Sciatic nerve (tissue), 2 donors: ENCODE results near the gene CAMSAP1. TPM values are rescaled to one million over a fixed set of nuclear protein-coding genes. Genes with fewer than 3 reads are reported as not detected.

Source experiments
- ATAC-seq: fragments of 200-7000 bp; cut with Tn5 transposase; one replicate; pipeline ENCODE4 v1.9.1; 2020; ENCODE audit warnings: mild to moderate bottlenecking, moderate library complexity
- DNase-seq: peaks from one replicate; pipeline ENCODE4 v3.0.0-alpha.2; 2020; ENCODE audit warnings: low spot score
- intact Hi-C: fragments of 100-400 bp; cut with DNase I; formaldehyde crosslinking; loops from one replicate; pipeline ENCODE4 v1.14.2; 2022
- total RNA-seq: library from RNA; stranded (reverse); fragmentation: NEBNext Ultra II Directional; extraction: Animal tissue kit (Norgen Biotek cat#: 25700); gene quantifications from one replicate; pipeline ENCODE4 v1.2.1, GENCODE V29; 2021
- donor health status: DM: no; HTN: no; CAD: no.
- donor health status: DM: no; HTN: no; CAD: no.

The CAMSAP1 gene
- total RNA-seq, 1 donor from 2014 or later, result 39.8 TPM

- intact Hi-C loops, result no loop called here
- ATAC-seq (no peak), DNase-seq (no peak)
Measured at GRCh38 chr9:135760465-135760864, 146.9 kb downstream of the CAMSAP1 start.

DNA sequence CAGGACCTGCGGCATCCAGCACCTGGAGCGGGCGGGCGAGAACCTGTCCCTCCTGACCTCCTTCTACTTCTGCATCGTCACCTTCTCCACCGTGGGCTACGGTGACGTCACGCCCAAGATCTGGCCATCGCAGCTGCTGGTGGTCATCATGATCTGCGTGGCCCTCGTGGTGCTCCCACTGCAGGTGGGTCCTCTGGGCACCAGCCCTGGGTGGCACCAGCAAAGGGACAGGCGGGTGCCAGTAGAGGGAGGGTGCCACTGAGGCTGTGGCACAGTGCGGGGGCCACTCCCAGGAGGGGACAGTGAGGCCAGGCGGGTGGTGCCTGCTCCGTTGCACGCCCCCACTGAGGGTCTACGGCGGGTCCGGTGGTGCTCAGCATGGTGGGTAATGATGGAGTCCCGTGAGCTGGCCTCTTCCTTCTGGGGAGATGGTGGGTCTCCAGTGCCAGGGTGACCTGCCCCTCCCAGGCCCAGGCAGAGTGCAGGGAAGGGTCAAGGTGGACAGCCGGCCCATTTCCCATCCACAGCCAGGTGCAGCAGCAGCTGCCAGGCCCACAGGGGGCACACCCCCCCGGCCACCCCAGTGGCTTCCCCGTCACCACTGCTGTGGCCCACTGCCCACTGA is 147.6 kb downstream of the CAMSAP1 start:
- intact Hi-C loops, result no loop called here
- DNase-seq (no peak), ATAC-seq (no peak)

DNA sequence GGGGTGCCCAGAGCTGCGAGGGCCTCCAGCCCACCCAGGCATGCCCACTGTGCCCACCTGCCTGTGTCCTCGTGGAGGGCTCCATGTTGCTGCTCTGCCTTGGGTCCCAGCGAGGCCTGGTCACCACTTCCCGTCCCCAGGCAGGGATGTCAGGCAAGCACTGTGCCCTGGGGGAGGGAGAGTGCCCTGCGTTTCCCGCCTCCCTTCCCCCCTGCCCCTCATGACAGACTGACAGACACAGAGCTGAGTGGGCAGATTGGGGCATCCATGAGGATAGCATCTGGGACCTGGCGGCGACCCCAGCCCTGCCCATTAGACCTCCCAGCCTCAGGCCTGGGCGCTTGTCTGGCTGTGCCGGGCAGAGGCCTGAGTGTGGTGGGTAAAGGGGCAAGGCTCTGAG is 148.5 kb downstream of the CAMSAP1 start:
- no peak for ATAC-seq
- DNase-seq, result no peak
- intact Hi-C loops, result no loop called here

Other genes starting within 250 kb of the CAMSAP1 start
- not detected for gene LCN9, start 244.2 kb downstream of the CAMSAP1 start, total RNA-seq
- not detected for gene SOHLH1, start 208.1 kb downstream of the CAMSAP1 start, total RNA-seq
- 0.53 TPM for gene KCNT1, start 205.4 kb downstream of the CAMSAP1 start, total RNA-seq
- 35.2 TPM for gene UBAC1, start 53.8 kb upstream of the CAMSAP1 start, total RNA-seq
- 56.8 TPM for gene NACC2, start 187.7 kb upstream of the CAMSAP1 start, total RNA-seq
- gene TMEM250, start 211.3 kb upstream of the CAMSAP1 start, total RNA-seq, result 23.0 TPM